ENCODE data around the gene RBM43.

- TF ChIP-seq CTCF (conservative IDR thresholded peaks at IDR 0.05; ENCODE audit: low read depth, low read length) = no peak
- TF ChIP-seq EZH2 (IDR thresholded peaks at IDR 0.05; ENCODE audit: borderline replicate concordance, low read depth, low read length, poor library complexity, severe bottlenecking) = no peak
Measured at GRCh38 chr2:151299920-151300539, 38.4 kb upstream of the RBM43 start.

All from A673 (cell line).